Activated CD8-positive, alpha-beta memory T cell treated with anti-CD3 and anti-CD28 coated beads for 4 hours (primary cell): ENCODE measurements around the gene VNN1.
A peak's percentile ranks its signal among the peaks of the same experiment; 100 is the strongest.

Source experiments
- DNase-seq, 2 donors: peaks; one replicate each; pipeline ENCODE4 v3.0.0-alpha.2; 2020; ENCODE audit warnings: low read depth in 2 of 2

Gene VNN1

GRCh38 chr6:132713352-132714134 is at the start of gene VNN1:
Gene VNN1, minus strand, starts transcription at chr6:132714055. Its CDS starts 20 bp downstream, at chr6:132714035.
- DNase-seq: no peak

DNA sequence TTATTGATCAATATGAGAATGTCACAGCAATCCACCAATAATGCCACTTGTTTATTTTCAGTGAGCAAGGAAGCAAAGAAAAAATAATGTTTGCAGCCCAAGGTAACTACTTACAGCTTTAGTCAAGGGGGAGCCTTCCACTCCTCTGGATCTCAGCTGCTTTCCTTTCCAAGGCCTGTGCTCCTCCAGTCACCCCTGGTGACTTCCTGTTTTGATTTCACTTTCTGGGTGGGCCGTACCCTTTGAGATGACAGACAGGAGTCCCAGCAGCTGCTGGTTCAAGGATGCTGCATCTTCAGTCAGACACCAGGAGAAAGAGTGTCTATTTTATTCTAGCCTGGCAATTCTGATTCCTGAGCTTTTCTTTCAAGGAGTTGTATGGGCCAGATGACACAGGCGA is 49.4 kb upstream of the VNN1 start:
- DNase-seq: peak; percentile 11 to 13

DNA sequence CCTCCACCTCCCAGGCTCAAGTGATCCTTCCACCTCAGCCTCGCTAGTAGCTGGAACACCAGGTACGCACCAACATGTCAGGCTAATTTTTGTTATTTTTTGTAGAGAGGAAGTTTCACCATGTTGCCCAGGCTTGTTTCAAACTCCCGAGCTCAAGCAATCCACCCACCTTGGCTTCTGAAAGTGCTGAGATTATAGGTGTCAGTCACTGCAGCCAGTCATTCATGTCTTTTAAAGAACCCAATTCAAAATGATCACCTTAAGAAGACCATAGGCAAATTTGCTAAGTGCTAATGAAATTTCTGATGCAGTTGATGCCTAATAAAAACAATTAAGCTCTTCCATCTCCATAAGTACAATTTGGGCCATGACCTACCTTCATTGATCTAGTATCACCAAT is 46.4 kb upstream of the VNN1 start:
- no peak for DNase-seq

GRCh38 chr6:132758689-132759088 is 44.8 kb upstream of the VNN1 start:
- DNase-seq: no peak

- DNase-seq: no peak
Measured at GRCh38 chr6:132752255-132752654, 38.4 kb upstream of the VNN1 start.

- no peak for DNase-seq
Measured at GRCh38 chr6:132751828-132752227, 38.0 kb upstream of the VNN1 start.

GRCh38 chr6:132751306-132751705 is 37.5 kb upstream of the VNN1 start:
- no peak for DNase-seq

DNA sequence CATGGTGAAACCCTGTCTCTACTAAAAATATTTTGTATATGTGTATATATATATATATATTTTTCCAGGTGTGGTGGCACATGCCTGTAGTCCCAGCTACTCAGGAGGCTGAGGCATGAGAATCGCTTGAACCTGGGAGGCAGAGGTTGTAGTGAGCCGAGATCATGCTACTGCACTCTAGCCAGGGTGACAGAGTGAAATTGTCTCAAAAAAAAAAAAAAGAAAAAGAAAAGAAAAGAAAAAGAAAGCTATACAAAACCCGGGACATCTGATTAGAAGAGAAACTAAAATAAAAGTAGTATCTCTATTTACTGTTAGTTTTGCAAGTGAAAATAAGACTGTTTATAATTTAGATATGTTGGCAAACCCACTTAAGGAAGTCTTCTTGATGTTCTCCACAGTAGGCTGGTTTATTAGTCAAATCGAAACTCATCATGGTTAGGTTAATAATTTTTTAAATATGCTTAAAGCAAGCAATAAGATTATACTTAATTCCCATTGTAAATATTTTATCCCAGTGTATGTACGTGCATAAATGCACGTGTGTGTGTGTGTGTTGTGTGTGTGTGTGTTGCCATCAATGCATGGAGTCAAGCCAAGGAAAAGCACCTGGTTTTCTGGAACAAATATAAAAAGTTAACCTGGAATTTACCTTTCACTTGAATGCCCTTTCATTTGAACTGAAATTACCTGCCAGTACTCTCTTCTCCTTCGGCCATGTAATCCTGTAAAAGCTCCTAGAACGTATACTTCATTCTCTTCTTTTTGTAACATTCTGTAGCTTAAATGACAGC is 36.8 kb upstream of the VNN1 start:
- DNase-seq: no peak

DNA sequence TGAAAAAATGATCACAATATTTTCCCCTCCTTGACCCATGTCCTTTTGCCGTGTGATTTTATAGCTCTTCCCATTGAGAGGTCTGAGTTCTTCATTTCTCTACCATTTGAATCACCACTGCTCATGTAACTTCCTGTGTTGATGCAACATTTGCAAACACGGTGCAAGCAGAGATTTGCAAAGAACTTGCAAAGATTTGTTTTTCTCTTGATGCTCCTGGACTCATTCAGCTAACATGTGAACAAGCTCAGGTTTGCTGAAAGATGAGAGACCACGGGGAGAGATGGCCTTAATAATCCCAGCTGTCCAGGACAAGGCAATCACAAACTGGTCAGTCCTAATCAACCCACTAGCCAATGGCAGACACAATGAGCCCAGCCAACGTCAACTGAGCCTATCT is 35.3 kb upstream of the VNN1 start:
- no peak for DNase-seq

DNA sequence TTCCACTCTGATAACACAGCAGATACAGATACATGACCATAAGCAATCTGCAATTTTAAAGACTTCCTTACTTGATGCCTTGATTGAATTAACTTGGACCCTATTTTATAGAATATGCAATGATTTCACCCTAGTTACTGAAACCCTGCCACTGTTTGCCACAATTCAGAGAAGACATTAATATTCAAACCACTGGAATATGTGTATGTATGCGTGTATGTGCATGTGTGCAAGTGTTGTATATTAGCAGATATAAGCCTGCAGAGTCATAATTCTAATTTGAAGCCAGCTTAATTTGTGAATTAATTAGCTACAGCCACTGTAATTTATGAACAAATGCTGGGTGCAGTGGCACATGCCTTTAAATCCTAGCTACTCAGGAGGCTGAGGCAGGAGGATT is 34.6 kb upstream of the VNN1 start:
- DNase-seq: no peak

DNA sequence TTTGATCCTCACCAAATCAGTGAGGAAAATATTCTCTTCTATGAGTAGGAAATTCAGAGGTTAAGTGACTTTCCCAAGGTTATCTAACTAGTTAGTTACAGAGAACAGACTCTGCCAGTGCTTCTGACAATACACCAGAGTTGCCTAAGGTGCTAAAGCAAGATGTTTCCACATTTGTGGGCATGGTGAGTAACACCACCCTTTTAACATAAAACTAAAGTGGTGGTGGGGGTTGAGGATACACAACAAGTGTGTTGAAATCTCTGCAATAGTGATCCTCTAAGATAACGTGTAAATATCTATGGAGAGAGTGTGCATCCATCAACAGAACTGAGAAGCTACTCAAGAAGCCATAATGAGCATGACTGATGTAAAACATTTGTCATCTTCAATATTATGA is 32.2 kb upstream of the VNN1 start:
- DNase-seq: no peak

- DNase-seq: no peak
Measured at GRCh38 chr6:132742495-132742894, 28.6 kb upstream of the VNN1 start.

DNA sequence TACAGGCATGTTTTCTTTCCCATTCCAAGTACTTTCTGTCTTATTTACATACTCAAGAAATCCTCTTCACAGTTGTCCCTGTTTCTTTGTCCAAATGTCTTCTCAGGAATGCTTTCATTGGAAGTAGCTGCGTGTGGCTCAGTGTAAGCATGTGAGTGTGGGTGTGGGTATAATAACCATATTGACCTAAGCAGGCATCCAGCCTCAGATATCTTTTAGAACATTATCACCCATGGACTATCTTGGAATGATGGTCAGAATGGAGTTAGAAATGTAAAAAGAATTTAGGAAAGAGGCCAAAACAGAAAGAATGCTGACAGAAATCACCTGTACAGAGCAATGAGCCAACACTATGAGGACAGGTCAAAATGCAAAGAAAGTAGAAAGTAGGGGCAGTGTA is 27.4 kb upstream of the VNN1 start:
- no peak for DNase-seq

- DNase-seq: no peak
Measured at GRCh38 chr6:132736239-132736638, 22.4 kb upstream of the VNN1 start.

GRCh38 chr6:132734694-132735236 is 20.9 kb upstream of the VNN1 start:
- DNase-seq: no peak

GRCh38 chr6:132733814-132734213 is 20.0 kb upstream of the VNN1 start:
- DNase-seq: no peak

GRCh38 chr6:132733283-132733682 is 19.4 kb upstream of the VNN1 start:
- DNase-seq: no peak

DNA sequence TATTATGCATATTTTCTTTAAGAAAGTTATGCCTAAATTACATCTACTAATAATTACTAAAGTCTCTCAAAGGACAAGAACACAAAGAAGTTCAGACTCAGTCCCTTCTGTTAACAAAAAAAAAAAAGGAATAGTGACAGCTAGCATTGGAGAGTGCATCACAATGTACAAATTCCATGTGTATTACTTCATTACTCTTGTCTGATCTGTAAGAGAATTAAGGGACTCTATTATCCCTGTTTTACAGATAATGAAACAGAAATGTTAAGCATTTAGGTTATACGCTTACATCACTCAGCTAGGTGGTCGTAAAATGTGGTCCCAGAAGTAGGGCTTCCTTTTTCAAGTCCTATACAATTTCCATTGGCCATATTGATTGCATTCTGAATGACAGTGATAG is 17.2 kb upstream of the VNN1 start:
- no peak for DNase-seq

- no peak for DNase-seq
Measured at GRCh38 chr6:132730560-132730959, 16.7 kb upstream of the VNN1 start.

GRCh38 chr6:132728616-132729015 is 14.8 kb upstream of the VNN1 start:
- DNase-seq: no peak

- DNase-seq: no peak
Measured at GRCh38 chr6:132726608-132726975, 12.7 kb upstream of the VNN1 start.

DNA sequence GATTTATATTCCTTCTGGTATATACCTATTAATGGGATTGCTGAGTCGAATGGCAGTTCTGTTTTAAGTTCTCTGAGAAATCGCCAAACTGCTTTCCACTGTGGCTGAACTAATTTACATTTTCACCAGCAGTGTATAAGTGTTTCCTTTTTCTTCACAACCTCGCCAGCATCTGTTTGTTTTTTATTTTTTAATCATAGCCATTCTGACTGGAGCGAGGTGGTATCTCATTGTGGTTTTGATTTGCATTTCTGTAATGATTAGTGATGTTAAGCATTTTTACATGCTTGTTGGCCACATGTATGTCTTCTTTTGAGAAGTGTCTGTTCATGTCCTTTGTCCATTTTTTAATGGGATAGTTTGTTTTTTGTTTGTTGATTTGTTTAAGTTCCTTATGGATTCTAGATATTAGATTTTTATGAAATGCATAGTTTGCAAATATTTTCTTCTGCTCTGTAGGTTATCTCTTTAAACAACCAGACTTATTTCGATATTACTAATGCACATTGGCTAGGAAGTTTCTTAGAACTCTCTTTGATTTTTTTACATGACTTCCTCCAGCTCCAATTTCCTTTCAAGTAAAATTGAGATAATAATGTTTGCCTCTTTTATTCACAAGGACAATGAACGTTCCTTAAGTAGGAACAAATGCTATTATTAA is 12.2 kb upstream of the VNN1 start:
- no peak for DNase-seq
